GM21423 (cell line): Measurements from ENCODE around the gene ABCA12.

Experiments used
- ATAC-seq: cut with Tn5 transposase; IDR thresholded peaks from one replicate; pipeline ENCODE4 v1.9.1; 2021; ENCODE audit warnings: mild to moderate bottlenecking, moderate library complexity; ENCODE audit not compliant: unreplicated experiment

The ABCA12 gene

DNA sequence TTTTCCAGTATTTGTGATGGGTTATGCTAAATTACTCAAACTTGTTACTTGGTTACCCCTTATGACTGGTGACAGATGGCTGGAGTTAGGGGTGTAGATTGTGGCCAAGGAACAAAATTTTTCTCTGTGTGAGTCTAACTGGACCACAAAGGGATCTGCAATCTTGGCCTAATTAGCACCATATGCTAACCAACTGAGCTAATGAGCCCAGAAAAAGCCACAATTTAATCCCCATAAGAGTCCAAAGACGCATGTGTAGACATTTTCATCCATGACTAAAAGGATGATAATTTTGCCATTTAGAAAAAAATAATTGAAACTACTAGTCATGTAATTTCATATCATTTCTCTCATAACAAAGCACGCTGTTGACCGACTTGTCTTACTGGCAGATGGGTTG lies 151.2 kb downstream of the ABCA12 start:
- no peak for ATAC-seq

DNA sequence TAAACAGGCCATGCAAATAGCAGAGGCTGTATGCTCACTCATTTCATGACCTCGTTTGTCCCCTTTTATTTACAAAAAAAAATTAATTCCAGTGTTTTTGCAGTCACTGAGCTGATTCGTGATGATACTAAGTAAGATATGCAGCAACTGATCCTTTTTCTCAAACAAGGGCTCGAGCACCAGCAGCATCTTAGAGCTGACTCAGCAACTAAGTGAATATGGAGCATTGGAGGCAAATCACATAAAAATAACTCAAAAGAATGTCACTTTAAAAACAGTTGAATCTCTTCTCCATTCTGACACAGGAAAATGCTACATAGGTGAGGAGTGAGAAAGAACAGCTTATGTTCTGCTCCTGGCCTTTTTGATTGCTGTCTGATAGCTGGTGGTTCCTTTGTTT lies 152.8 kb downstream of the ABCA12 start:
- no peak for ATAC-seq

DNA sequence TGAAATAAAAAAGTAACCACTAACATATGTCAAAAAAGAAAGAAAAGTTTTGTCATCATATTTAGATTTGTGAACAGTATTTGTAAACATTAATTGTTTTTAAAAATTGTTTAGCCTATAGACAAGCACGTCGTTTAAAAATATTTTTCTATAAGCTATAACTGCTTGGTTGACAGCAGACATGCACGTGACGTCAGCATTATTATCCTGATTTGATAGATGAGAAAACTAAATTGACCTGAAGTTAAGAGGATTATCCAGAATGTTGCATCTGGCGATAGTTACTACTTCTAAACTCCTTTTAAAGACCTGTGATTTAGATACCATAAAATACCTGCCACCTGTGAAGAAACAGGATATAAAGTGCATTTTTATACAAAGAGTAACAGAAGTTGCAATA lies 172.0 kb downstream of the ABCA12 start:
- ATAC-seq, result no peak

DNA sequence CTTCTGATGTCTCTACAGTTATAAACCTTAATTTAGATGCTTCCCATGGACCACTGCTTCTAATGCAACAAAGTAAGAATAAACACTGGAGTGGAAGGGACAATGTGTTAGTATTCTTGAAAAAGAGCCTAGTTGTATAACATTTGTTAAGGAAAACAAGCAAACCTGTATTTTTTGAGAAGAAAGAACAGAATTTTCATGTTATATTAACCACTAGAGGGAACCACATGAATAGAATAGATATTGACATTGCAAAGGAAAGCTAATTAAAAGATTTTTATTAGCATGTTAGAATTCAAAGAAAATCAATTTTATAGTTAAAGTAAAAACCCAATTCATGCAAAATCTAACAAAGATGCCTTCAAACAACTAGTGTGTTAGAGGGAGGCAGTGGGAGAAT lies 177.7 kb downstream of the ABCA12 start:
- no peak for ATAC-seq

- no peak for ATAC-seq
These were observed 191.5 kb downstream of the ABCA12 start for GRCh38 chr2:214946949-214947348.

- ATAC-seq, result no peak
These were observed 204.4 kb downstream of the ABCA12 start for GRCh38 chr2:214934006-214934405.

DNA sequence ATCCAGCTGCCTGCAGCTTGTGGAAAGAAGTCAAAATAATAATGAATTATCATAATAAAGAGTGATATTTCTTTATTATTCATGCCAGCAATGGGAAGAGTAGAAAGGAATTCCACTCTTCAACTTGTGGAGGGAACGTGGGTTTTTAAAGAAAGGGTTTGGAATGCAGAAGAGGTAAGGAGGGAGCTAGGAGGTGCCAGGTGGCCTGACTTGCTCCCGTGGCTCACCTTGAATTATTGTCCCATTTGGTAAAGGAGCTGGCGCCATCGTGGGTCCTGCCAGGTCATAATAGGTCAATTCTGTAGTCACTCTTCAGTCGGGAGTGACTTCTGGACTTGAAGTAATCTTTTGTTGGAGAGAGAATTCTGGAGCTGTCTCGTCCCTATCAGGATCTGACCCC lies 233.8 kb downstream of the ABCA12 start:
- no peak for ATAC-seq

GRCh38 chr2:214904176-214904575 lies 234.2 kb downstream of the ABCA12 start:
- ATAC-seq, result no peak

- ATAC-seq, result no peak
These were observed 236.1 kb downstream of the ABCA12 start for GRCh38 chr2:214902286-214902685.

DNA sequence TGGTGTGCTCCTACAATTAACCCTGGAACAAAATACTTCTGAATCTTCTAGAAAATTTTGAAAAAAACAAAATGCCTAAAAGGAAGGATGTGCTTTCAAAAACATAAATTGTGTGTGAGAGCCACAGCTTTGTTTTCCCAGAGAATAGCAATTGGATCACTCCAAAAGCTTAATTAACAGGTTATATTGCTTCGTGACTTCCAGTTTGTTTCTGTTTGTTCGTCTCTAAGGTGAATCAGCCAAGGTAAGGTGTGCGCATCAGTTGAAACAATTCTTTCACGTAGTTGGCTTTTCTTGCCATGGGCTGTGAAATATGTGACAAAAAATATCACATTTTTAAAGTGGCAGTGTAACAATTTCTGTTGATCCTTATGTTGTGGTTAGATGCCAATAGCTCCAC lies 238.7 kb downstream of the ABCA12 start:
- ATAC-seq, result no peak

DNA sequence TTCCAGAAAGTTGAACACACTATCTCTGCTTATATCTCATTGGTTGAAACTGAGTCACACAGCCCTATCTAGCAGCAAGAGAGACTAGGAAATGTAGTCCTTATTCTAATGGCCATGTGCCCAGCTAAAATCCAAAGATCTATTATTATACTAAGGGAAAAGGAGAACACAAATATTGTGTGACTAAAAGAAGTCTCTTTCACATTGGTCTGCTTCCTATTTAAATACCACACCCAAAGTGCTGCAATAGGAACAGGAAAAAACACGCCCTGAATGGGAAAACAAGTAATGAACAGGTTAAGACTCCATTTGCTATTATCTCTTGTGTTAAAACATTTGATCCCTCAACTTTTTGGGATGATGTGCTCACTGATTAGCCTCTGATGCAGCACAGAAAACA lies 242.2 kb downstream of the ABCA12 start:
- no peak for ATAC-seq

DNA sequence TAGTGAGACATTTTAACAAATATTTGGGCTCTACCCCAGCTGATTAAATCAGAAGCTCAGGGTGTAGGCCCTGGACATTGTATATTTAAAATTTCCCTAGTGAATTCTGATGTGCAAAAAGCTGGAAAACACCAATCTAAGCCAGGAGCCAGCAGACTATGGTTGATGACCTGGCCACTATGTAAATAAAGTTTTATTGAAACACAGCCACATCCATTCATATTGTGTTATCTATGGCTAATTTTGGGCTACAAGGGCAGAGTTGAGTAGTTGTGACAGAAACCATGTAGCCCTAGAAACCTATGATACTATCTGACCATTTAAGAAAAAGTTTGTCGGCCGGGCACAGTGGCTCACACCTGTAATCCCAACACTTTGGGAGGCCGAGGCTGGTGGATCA lies 243.0 kb downstream of the ABCA12 start:
- ATAC-seq, result no peak

GRCh38 chr2:214889301-214889700 lies 249.1 kb downstream of the ABCA12 start:
- ATAC-seq, result no peak

DNA sequence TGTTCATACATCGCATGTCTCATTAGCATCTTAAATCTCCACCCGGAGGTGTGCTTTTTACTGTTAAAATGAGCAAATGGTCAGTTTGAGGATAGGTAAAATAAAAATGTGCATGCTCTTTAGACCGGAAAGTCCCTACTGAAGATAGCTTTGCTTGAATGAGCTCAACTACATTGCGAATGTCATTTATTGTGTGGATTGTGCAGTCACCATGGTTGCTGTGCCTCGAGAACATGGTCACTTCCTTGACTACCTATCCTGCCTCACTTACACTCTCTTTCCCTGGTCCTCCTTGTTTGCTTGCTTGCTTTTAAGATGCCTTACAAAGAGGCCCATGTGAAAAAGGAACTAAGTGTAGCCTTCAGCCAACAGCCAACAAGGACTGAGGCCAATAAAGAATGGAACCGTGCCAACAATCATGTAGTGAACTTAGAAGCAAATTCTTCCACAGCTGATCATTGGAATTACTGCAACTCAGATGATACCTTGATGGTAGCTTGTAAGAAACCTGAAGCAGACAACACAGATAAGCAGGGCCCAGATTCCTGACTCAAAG lies 256.7 kb downstream of the ABCA12 start:
- ATAC-seq, result no peak
